Breast epithelium (tissue), 3 donors: ENCODE measurements around the gene ATP2B2.

Experiments
- CTCF ChIP-seq, 3 donors: fragments of 450-650 bp; IDR thresholded peaks; one replicate each; pipeline ENCODE4 v1.5.1; 2016 to 2017; ENCODE audit warnings: antibody characterized with exemption in 3 of 3, mild to moderate bottlenecking in 3 of 3, moderate library complexity in 3 of 3
- POLR2A ChIP-seq: fragments of 450-650 bp; IDR thresholded peaks from one replicate; pipeline ENCODE4 v1.6.1; 2016; ENCODE audit warnings: antibody characterized with exemption, mild to moderate bottlenecking, moderate library complexity
- POLR2AphosphoS5 ChIP-seq, 3 donors: sonication (generic); formaldehyde crosslinking; IDR thresholded peaks; one replicate each; pipeline ENCODE4 v1.6.1; 2017; ENCODE audit warnings: antibody characterized with exemption in 3 of 3

GRCh38 chr3:10366651-10367101, 138.7 kb downstream of the ATP2B2 start:
- TF ChIP-seq POLR2AphosphoS5 (IDR thresholded peaks at IDR 0.05) = no peak
- no peak for TF ChIP-seq CTCF (IDR thresholded peaks at IDR 0.05)
- no peak for TF ChIP-seq POLR2A
